K562 (cell line): ENCODE results near the gene WT1.

Experiments used
- EP300 ChIP-seq: IDR thresholded peaks from 2 replicates; pipeline ENCODE4 v1.6.1; 2012; ENCODE audit warnings: low read length, improper control_type of control experiment
- FOXM1 ChIP-seq, 2 experiments: fragments of 450-650 bp in 1 of 2; sonication (generic) in 1 of 2; formaldehyde crosslinking in 1 of 2; IDR thresholded peaks; 2 replicates each; pipeline versions ENCODE4 v1.6.1 to v1.9.0; 2017 to 2022; ENCODE audit warnings: low read depth in 2 of 2, mild to moderate bottlenecking in 2 of 2, missing genetic modification reagents in 1 of 2, moderate library complexity in 1 of 2
- HOMEZ ChIP-seq: fragments of 250-450 bp; sonication (Bioruptor Pico); IDR thresholded peaks from 2 replicates; pipeline ENCODE4 v1.4.0; 2020; ENCODE audit warnings: mild to moderate bottlenecking, moderate library complexity
- NCOA4 ChIP-seq: fragments of 450-650 bp; IDR thresholded peaks from 2 replicates; pipeline ENCODE4 v1.6.1; 2018; ENCODE audit warnings: mild to moderate bottlenecking; ENCODE audit not compliant: partially characterized antibody
- NFE2L1 ChIP-seq: fragments of 450-650 bp; IDR thresholded peaks from 2 replicates; pipeline ENCODE4 v1.6.1; 2016; ENCODE audit warnings: missing genetic modification characterization, low read depth, mild to moderate bottlenecking, missing compliant biosample characterization, moderate library complexity, borderline replicate concordance
- PCBP2 ChIP-seq: fragments of 200-400 bp; formaldehyde crosslinking; IDR thresholded peaks from 2 replicates; pipeline ENCODE4 v1.6.1; 2018; ENCODE audit warnings: low read length, low read depth, mild to moderate bottlenecking, moderate library complexity; ENCODE audit not compliant: poor library complexity, severe bottlenecking
- PHB2 ChIP-seq: fragments of 450-650 bp; IDR thresholded peaks from 2 replicates; pipeline ENCODE4 v1.6.1; 2017; ENCODE audit warnings: low read depth
- PREB ChIP-seq: sonication (generic); formaldehyde crosslinking; IDR thresholded peaks from 2 replicates; pipeline ENCODE4 v1.8.1; 2023; ENCODE audit warnings: mild to moderate bottlenecking, missing genetic modification reagents
- TCF7L2 ChIP-seq: fragments of 150-350 bp; IDR thresholded peaks from 2 replicates; pipeline ENCODE4 v1.6.1; 2016; ENCODE audit warnings: low read depth, mild to moderate bottlenecking, low read length, moderate library complexity
- TEAD4 ChIP-seq, 2 experiments: sonication (generic) in 1 of 2; formaldehyde crosslinking in 1 of 2; IDR thresholded peaks; 2 replicates each; pipeline versions ENCODE4 v1.6.1 to v1.8.0; 2012 to 2022; ENCODE audit warnings: borderline replicate concordance in 1 of 2, inconsistent platforms in 1 of 2, low read length in 1 of 2, mild to moderate bottlenecking in 1 of 2, missing genetic modification reagents in 1 of 2
- ZNF24 ChIP-seq: fragments of 450-650 bp; IDR thresholded peaks from 2 replicates; pipeline ENCODE4 v1.6.1; 2016
- ZNF253 ChIP-seq: fragments of 250-450 bp; sonication (Bioruptor Pico); conservative IDR thresholded peaks from 2 replicates; pipeline ENCODE4 v1.6.1; 2021; ENCODE audit warnings: mild to moderate bottlenecking
- ZNF311 ChIP-seq: fragments of 250-450 bp; sonication (Bioruptor Pico); IDR thresholded peaks from 2 replicates; pipeline ENCODE4 v1.4.0; 2020; ENCODE audit warnings: mild to moderate bottlenecking, moderate library complexity
- TF ChIP-seq, protein P1 (sequence below), 3 experiments: IDR thresholded peaks in 2 of 3; conservative IDR thresholded peaks in 1 of 3; 2 replicates each; pipeline ENCODE4 v1.5.1; 2011 to 2012; ENCODE audit warnings: low read length in 3 of 3, mild to moderate bottlenecking in 3 of 3, control low read depth in 2 of 3, improper control_type of control experiment in 1 of 3, inconsistent platforms in 1 of 3, low read depth in 1 of 3, mixed read lengths in 1 of 3, moderate library complexity in 1 of 3; ENCODE audit not compliant: insufficient read depth in 2 of 3

GRCh38 chr11:32435511-32435941, at the start of gene WT1:
- TF ChIP-seq NFE2L1 (tag) (no peak), FOXM1 (IDR thresholded peaks at IDR 0.05; ENCODE audit: low read depth) (no peak), FOXM1 (CRISPR knock-in tag; IDR thresholded peaks at IDR 0.05; ENCODE audit: low read depth) (no peak), EP300 (0 out of 2 replicates have a peak, but pooled peaks have one; percentile 15), ZNF253 (CRISPR knock-in tag) (no peak), PREB (CRISPR knock-in tag) (no peak), TCF7L2 (no peak), TEAD4 (IDR thresholded peaks at IDR 0.05; ENCODE audit: low read length) (no peak), TEAD4 (CRISPR knock-in tag; IDR thresholded peaks at IDR 0.05; ENCODE audit: borderline replicate concordance) (no peak), ZNF24 (0 out of 2 replicates have a peak, but pooled peaks have one; percentile 13), PHB2 (no peak), ZNF311 (CRISPR knock-in tag) (no peak), PCBP2 (no peak), HOMEZ (CRISPR knock-in tag) (no peak), NCOA4 (no peak)
- TF ChIP-seq, protein P1, sequence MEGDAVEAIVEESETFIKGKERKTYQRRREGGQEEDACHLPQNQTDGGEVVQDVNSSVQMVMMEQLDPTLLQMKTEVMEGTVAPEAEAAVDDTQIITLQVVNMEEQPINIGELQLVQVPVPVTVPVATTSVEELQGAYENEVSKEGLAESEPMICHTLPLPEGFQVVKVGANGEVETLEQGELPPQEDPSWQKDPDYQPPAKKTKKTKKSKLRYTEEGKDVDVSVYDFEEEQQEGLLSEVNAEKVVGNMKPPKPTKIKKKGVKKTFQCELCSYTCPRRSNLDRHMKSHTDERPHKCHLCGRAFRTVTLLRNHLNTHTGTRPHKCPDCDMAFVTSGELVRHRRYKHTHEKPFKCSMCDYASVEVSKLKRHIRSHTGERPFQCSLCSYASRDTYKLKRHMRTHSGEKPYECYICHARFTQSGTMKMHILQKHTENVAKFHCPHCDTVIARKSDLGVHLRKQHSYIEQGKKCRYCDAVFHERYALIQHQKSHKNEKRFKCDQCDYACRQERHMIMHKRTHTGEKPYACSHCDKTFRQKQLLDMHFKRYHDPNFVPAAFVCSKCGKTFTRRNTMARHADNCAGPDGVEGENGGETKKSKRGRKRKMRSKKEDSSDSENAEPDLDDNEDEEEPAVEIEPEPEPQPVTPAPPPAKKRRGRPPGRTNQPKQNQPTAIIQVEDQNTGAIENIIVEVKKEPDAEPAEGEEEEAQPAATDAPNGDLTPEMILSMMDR (IDR thresholded peaks at IDR 0.05 in 2 of 3, conservative IDR thresholded peaks at IDR 0.05 in 1 of 3; ENCODE audit: insufficient read depth in 2 of 3, low read depth in 1 of 3, low read length in 3 of 3), result no peak; a peak in 1 of 6 replicates
